Right atrium auricular region (tissue), 2 donors: ENCODE results near the gene HPF1. TPM values are rescaled to one million over a fixed set of nuclear protein-coding genes. Genes with fewer than 3 reads are reported as not detected.
"Not testable (repeated sequence)": the region's sequence is repeated elsewhere in the genome, so short reads cannot be mapped to it uniquely, and the experiment has no call there.

Source experiments
- DNase-seq: peaks from one replicate; pipeline ENCODE4 v3.0.0-alpha.2; 2019; ENCODE audit warnings: low spot score
- H3K27ac ChIP-seq, 2 donors: fragments of 200-600 bp; sonication (generic); 1 replicate in 1 of 2; 2 replicates in 1 of 2; pipeline ENCODE4 v1.5.1; 2016 to 2019
- H3K27me3 ChIP-seq, 2 donors: fragments of 200-600 bp; sonication (generic); one replicate each; pipeline versions ENCODE4 v1.5.1 to v1.6.0; 2017 to 2019
- H3K36me3 ChIP-seq: fragments of 200-600 bp; sonication (generic); one replicate; pipeline ENCODE4 v1.5.1; 2016
- H3K4me1 ChIP-seq, 2 donors: fragments of 200-600 bp; sonication (generic); one replicate each; pipeline versions ENCODE4 v1.5.1 to v1.6.0; 2017 to 2019
- H3K4me3 ChIP-seq, 2 donors: fragments of 200-600 bp; sonication (generic); 1 replicate in 1 of 2; 2 replicates in 1 of 2; pipeline ENCODE4 v1.5.1; 2017 to 2019; ENCODE audit warnings: mild to moderate bottlenecking in 1 of 2, moderate library complexity in 1 of 2
- H3K9me3 ChIP-seq, 2 donors: fragments of 200-600 bp; sonication (generic); one replicate each; pipeline ENCODE4 v1.5.1; 2019
- CTCF ChIP-seq, 2 donors: fragments of 200-600 bp; sonication (generic); IDR thresholded peaks; one replicate each; pipeline ENCODE4 v1.5.1; 2019; ENCODE audit warnings: antibody characterized with exemption in 2 of 2
- total RNA-seq, 2 donors: library from RNA; depleted of rRNA; stranded (reverse); fragments of >200 nt; gene quantifications; one replicate each; pipeline ENCODE4 v1.1.0, GENCODE V29; 2016

HPF1 gene
- total RNA-seq, 2 donors from 2014 or later: 25.7 to 31.3 TPM

GRCh38 chr4:169795585-169795984 lies 37.8 kb upstream of the HPF1 start:
- Histone ChIP-seq H3K27me3 (no peaks in the 10 kb centered on the region), H3K36me3 (no peaks in the 10 kb centered on the region), H3K4me3 (no peak overlapping the region), H3K27ac (no peak overlapping the region), H3K9me3 (no peaks in the 10 kb centered on the region), H3K4me1 (no peaks in the 10 kb centered on the region)
- no peak for DNase-seq
- TF ChIP-seq CTCF (IDR thresholded peaks at IDR 0.05): no peak

DNA sequence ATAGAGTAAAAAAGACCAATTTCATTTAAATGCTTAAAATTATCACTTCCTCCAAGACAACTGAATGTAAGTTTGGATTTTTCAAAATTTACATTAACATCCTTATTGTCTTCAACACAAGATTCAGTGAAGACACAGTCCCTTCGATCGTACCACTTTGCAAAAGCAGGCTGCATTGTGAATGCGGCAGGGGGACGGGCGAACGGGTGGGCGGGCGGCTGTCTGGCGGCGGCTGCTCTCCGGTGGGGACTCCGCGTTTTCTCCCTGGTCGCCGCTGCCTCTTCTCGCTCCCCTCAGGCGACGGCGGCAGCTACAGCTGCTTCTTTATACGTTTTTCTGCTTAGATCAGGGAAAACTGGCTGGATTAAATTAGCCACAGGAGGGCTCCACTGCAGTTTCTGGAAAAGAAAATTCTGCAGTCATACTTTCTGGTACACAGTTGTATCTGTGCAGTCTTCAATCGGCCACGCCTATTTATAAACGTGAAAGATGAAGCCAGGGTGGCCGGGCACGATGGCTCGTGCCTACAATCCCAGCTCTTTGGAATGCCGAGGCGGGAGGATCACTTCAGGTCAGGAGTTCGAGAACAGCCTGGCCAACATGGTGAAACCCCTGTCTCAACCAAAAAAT lies 33.9 kb upstream of the HPF1 start:
- no peak overlapping the region for H3K27ac ChIP-seq
- no peaks in the 10 kb centered on the region for H3K4me1 ChIP-seq
- peak overlapping the region in 1 of 2 donors; percentile 35 for H3K4me3 ChIP-seq
- no peaks in the 10 kb centered on the region for H3K36me3 ChIP-seq
- no peaks in the 10 kb centered on the region for H3K27me3 ChIP-seq
- no peak for DNase-seq
- TF ChIP-seq CTCF (IDR thresholded peaks at IDR 0.05): peak; percentile 26 to 69
- no peaks in the 10 kb centered on the region for H3K9me3 ChIP-seq

DNA sequence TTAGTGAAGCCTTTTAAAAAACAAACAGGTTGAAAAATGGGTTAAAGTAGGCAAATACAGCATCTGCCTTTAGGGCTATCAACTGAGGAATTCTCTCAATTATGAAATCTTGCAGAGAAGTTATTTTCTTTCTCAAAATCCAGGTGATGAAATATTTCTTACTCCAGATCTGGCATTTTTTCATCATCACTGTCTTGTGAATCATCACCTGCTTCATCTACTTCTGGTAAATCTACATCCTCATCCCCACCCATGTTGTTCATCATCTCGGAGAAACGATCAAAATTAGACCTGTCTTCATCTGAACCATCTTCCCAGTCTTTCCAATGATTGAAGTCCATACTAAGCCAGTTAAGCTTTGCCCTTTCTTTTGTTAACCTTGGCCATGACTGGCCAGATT lies 33.3 kb upstream of the HPF1 start:
- TF ChIP-seq CTCF (IDR thresholded peaks at IDR 0.05): no peak
- Histone ChIP-seq H3K27me3 (no peaks in the 10 kb centered on the region), H3K27ac (no peak overlapping the region), H3K4me1 (no peaks in the 10 kb centered on the region), H3K36me3 (no peaks in the 10 kb centered on the region), H3K4me3 (no peak overlapping the region), H3K9me3 (no peaks in the 10 kb centered on the region)
- no peak for DNase-seq

GRCh38 chr4:169774466-169775445 lies 17.0 kb upstream of the HPF1 start:
- DNase-seq: no peak
- H3K36me3 ChIP-seq: no peaks in the 10 kb centered on the region

DNA sequence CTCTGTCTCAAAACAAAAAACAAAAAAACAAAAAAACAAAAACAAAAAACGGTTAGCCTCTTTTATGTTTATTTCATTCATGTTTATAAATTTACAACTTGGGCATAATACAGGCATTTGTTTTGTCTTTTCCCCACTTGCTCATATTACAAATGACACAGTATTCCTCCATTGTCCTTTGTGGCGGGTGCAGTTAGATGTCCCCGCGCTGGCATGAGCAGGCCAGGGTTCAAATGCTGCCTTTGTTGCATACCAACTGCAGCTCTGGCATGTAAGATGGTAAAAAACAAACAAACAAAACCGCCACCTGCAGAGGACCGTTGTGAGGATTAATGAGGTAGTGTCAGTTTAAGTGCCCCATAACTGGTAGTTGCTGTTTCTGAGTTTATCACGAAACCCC lies 16.1 kb upstream of the HPF1 start:
- Histone ChIP-seq H3K4me1 (peaks cover 0 to 10% of the 10 kb centered on the region in 2 donors), H3K9me3 (no peaks in the 10 kb centered on the region)

More at GRCh38 chr4:169774466-169775445, 17.0 kb upstream of the HPF1 start:
- H3K27ac ChIP-seq: no peak overlapping the region
- H3K27me3 ChIP-seq: no peaks in the 10 kb centered on the region
- H3K9me3 ChIP-seq: no peaks in the 10 kb centered on the region
- TF ChIP-seq CTCF (IDR thresholded peaks at IDR 0.05): peak in 1 of 2 donors; percentile 42
- peaks cover 0 to 10% of the 10 kb centered on the region in 2 donors for H3K4me1 ChIP-seq
- peak overlapping the region; percentile 17 to 31 for H3K4me3 ChIP-seq

GRCh38 chr4:169771556-169772080 lies 13.9 kb upstream of the HPF1 start:
- not testable (repeated sequence) for H3K36me3 ChIP-seq, H3K4me3 ChIP-seq, H3K27ac ChIP-seq, DNase-seq, H3K27me3 ChIP-seq, H3K9me3 ChIP-seq
- peaks cover 0 to 10% of the 10 kb centered on the region in 2 donors for H3K4me1 ChIP-seq

More for the DNA sequence above, 16.1 kb upstream of the HPF1 start:
- TF ChIP-seq CTCF (IDR thresholded peaks at IDR 0.05): no peak
- no peaks in the 10 kb centered on the region for H3K36me3 ChIP-seq
- H3K27me3 ChIP-seq: no peaks in the 10 kb centered on the region
- no peak for DNase-seq
- H3K27ac ChIP-seq: no peak overlapping the region
- no peak overlapping the region for H3K4me3 ChIP-seq
